HUES6 (cell line): Measurements from ENCODE around the gene MAGOH.

Experiments used
- H3K27ac ChIP-seq: 2 replicates; pipeline ENCODE4 v1.7.0; 2013; ENCODE audit warnings: low read depth, mild to moderate bottlenecking, low read length, inconsistent platforms
- H3K27me3 ChIP-seq: 2 replicates; pipeline ENCODE4 v1.6.1; 2013; ENCODE audit warnings: low read length; ENCODE audit not compliant: control insufficient read depth, insufficient read depth
- H3K36me3 ChIP-seq: 2 replicates; pipeline ENCODE4 v1.6.1; 2013; ENCODE audit warnings: low read length; ENCODE audit not compliant: control insufficient read depth, insufficient read depth
- H3K4me1 ChIP-seq: 2 replicates; pipeline ENCODE4 v1.6.1; 2013; ENCODE audit warnings: low read length; ENCODE audit not compliant: control insufficient read depth, insufficient read depth
- H3K4me3 ChIP-seq: 2 replicates; pipeline ENCODE4 v1.5.1; 2013; ENCODE audit warnings: low read depth, low read length
- H3K9ac ChIP-seq: one replicate; pipeline ENCODE4 v1.6.1; 2013; ENCODE audit warnings: mild to moderate bottlenecking, low read length
- H3K9me3 ChIP-seq: 2 replicates; pipeline ENCODE4 v1.6.1; 2013; ENCODE audit warnings: low read depth, low read length; ENCODE audit not compliant: control insufficient read depth, insufficient read depth

The MAGOH gene

DNA sequence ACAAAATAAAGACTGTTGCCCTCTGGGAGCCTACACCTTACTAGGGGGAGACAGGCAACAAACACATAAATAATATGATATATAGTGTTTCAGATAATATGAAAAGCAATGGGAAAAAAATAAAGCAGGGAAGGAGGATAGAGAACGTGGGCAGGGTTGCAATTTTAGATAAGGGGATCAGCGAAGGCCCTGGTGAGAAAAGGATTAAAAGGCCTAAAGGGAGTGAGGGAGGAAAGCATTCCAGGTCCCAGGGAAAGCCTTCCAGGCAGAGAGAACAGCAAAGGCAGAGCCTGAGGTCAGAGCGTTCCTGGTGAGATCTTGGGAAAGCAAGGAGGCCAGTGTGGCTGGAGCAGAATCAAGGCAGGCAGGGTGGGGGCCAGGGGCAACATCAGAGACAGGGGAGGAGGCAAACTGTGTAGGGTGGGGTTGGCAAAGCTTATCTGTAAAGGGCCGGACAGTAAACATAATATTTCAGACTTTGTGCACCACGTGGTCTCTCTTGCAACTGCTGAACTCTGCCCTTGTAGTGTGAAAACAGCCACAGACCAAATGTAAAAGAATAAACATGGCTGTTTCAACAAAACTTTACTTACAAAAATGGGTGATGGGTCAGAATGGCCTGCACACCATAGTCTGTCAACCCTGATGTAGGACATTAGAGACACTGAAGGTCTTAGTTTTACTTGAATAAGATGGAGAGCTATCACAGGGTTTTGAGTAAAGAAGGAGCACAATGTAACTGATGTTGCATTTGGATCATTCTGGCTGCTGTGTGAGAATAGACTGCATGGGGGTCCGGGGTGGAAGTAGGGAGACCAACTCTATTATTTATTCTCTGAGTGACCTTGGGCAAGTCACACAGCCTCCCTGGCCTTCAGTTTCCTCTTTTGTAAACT, 55.0 kb downstream of the MAGOH start:
- peaks cover 23% of the 10 kb centered on the region; the same call in 1 of the 2 replicates for H3K27me3 ChIP-seq
- H3K4me1 ChIP-seq, result peaks cover 7% of the 10 kb centered on the region; the same call in 1 of the 2 replicates
- H3K36me3 ChIP-seq, result no peaks in the 10 kb centered on the region
- no peak overlapping the region for H3K27ac ChIP-seq
- no peaks in the 10 kb centered on the region for H3K9me3 ChIP-seq
- H3K9ac ChIP-seq, result no peak overlapping the region
- H3K4me3 ChIP-seq, result no peak overlapping the region

DNA sequence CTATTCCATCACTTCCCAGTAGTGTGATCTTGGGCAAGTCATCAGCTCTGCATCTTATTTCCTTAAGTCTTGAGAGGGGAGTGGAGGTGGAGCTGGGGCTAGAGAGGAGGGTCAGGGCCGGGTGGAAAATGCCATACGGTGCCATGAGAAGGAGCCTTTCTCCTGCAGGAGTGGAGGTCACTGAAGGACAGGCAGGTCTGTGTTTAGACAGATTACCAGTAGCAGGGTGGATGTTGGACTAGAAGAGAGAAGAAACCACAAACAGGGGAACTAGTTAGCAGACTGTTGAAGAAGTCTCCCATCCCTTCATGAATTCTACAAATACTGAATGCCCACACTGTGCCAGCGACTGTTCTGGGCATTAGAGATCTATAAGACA, 55.6 kb downstream of the MAGOH start:
- no peak overlapping the region for H3K27ac ChIP-seq
- H3K36me3 ChIP-seq, result no peaks in the 10 kb centered on the region
- no peak overlapping the region for H3K9ac ChIP-seq

DNA sequence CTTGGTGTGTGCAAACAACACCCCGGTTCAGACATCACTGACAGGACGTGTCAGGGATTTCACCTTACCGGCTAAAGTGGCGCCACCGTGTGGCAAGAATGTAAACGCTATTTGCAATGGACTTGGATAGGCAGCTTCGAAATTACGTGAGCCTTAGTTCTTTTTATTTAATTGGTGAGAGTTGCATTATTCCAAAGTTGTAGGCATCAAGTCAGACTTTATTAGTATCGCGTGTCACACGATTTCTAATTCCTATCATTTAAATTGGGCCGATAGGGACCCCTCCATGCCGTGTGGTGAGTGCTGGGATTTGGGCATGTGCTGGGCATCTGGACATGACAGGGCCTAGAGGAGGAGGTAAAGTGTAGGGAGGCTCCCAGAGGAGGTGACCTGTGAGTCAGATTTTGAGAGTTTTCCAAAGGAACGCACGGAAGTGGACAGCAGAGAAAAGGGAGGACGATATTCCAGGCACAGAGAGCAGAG, 56.2 kb downstream of the MAGOH start:
- Histone ChIP-seq H3K36me3 (no peaks in the 10 kb centered on the region), H3K9ac (no peak overlapping the region), H3K4me3 (no peak overlapping the region), H3K9me3 (no peaks in the 10 kb centered on the region), H3K27me3 (peaks cover 23% of the 10 kb centered on the region; the same call in 1 of the 2 replicates), H3K4me1 (peaks cover 7% of the 10 kb centered on the region; the same call in 1 of the 2 replicates), H3K27ac (no peak overlapping the region)

More for the DNA sequence above, 55.6 kb downstream of the MAGOH start:
- peaks cover 7% of the 10 kb centered on the region; the same call in 1 of the 2 replicates for H3K4me1 ChIP-seq
- no peak overlapping the region for H3K4me3 ChIP-seq
- H3K27me3 ChIP-seq, result peaks cover 23% of the 10 kb centered on the region; the same call in 1 of the 2 replicates
- no peaks in the 10 kb centered on the region for H3K9me3 ChIP-seq

DNA sequence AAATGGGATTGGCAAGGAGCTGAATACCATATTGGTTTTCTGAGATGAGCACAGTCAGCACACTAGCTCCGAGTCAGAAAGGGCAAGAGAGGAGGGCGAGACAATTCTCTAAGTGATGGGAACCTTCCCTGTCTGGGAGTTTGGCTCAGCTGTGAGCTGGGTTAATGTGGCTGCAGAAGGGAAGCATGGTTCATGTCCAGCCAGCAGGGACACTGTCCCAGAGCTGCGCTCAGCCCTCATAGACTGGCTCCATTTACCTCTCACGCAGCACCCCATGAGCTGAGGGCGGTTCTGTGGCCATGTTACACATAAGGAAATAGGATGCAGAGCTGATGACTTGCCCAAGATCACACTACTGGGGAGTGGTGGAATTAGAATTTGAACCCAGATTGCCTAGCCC, 57.4 kb downstream of the MAGOH start:
- peaks cover 23% of the 10 kb centered on the region; the same call in 1 of the 2 replicates for H3K27me3 ChIP-seq
- no peak overlapping the region for H3K4me3 ChIP-seq
- H3K4me1 ChIP-seq, result peaks cover 7% of the 10 kb centered on the region; the same call in 1 of the 2 replicates
- H3K9ac ChIP-seq, result no peak overlapping the region
- H3K9me3 ChIP-seq, result no peaks in the 10 kb centered on the region
- H3K36me3 ChIP-seq, result no peaks in the 10 kb centered on the region
- no peak overlapping the region for H3K27ac ChIP-seq

DNA sequence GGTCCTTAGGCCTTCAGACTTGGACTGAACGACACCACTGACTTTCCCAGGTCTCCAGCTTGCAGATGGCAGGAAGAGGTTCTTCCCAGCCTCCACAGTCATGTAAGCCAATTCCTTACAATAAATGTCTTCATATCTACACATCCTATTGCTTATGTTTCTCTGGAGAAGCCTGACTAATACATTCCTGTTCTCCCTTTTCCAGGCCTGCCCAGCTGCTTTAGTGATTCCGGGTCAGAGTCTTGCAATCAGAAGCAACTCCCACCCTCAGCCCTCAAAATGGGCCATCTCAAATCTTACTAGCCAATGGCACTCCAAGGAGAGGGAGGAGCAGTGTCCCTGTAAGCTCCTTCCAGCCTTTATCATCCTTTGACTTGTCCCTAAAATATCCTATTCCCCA, 58.1 kb downstream of the MAGOH start:
- Histone ChIP-seq H3K4me3 (no peak overlapping the region), H3K9ac (no peak overlapping the region), H3K4me1 (peaks cover 5% of the 10 kb centered on the region; the same call in 1 of the 2 replicates), H3K27ac (no peak overlapping the region), H3K36me3 (no peaks in the 10 kb centered on the region), H3K9me3 (no peaks in the 10 kb centered on the region), H3K27me3 (peaks cover 28% of the 10 kb centered on the region; the same call in 1 of the 2 replicates)
